Osteoblast (primary cell): ENCODE measurements around the gene TMEM181. TPM values are rescaled to one million over a fixed set of nuclear protein-coding genes. Genes with fewer than 3 reads are reported as not detected.
"Not testable (repeated sequence)": the region's sequence is repeated elsewhere in the genome, so short reads cannot be mapped to it uniquely, and the experiment has no call there.

Experiments
- DNase-seq: peaks from one replicate; pipeline ENCODE4 v3.0.0; 2011; ENCODE audit warnings: low spot score, mixed read lengths; ENCODE audit not compliant: insufficient read length; ENCODE audit errors: missing footprints
- H2AFZ ChIP-seq: 2 replicates; pipeline ENCODE4 v1.6.0; 2011; ENCODE audit warnings: mild to moderate bottlenecking, low read length
- H3K27ac ChIP-seq: 2 replicates; pipeline ENCODE4 v1.5.1; 2011; ENCODE audit warnings: mild to moderate bottlenecking, low read depth, low read length, moderate library complexity
- H3K27me3 ChIP-seq: 2 replicates; pipeline ENCODE4 v1.6.0; 2012; ENCODE audit warnings: mild to moderate bottlenecking, control low read depth, inconsistent platforms, low read length, moderate library complexity; ENCODE audit not compliant: insufficient read depth
- H3K36me3 ChIP-seq: 2 replicates; pipeline ENCODE4 v1.5.1; 2011; ENCODE audit warnings: mild to moderate bottlenecking, low read length, control low read depth, moderate library complexity; ENCODE audit not compliant: insufficient read depth
- H3K4me1 ChIP-seq: 2 replicates; pipeline ENCODE4 v1.5.1; 2011; ENCODE audit warnings: mild to moderate bottlenecking, low read length, control low read depth, moderate library complexity; ENCODE audit not compliant: insufficient read depth
- H3K4me2 ChIP-seq: 2 replicates; pipeline ENCODE4 v1.6.0; 2011; ENCODE audit warnings: mild to moderate bottlenecking, low read length; ENCODE audit not compliant: insufficient read depth
- H3K4me3 ChIP-seq: fragments of 200-600 bp; sonication (generic); 3 replicates; pipeline ENCODE4 v1.5.1; 2012; ENCODE audit warnings: mild to moderate bottlenecking, low read length, inconsistent platforms; ENCODE audit not compliant: insufficient read depth
- H3K79me2 ChIP-seq: 2 replicates; pipeline ENCODE4 v1.6.0; 2012; ENCODE audit warnings: mild to moderate bottlenecking, low read length, control low read depth, inconsistent platforms; ENCODE audit not compliant: insufficient read depth
- H3K9me3 ChIP-seq: 2 replicates; pipeline ENCODE4 v1.5.1; 2011; ENCODE audit warnings: low read depth, low read length, control low read depth
- H4K20me1 ChIP-seq: 2 replicates; pipeline ENCODE4 v1.6.0; 2012; ENCODE audit warnings: mild to moderate bottlenecking, low read length, control low read depth; ENCODE audit not compliant: insufficient read depth
- total RNA-seq: library from RNA; depleted of rRNA; stranded (reverse); fragments of >200 nt; gene quantifications from 2 replicates; pipeline ENCODE4 v1.2.3, GENCODE V29; 2012
- TF ChIP-seq, protein P1 (sequence below): IDR thresholded peaks from 2 replicates; pipeline ENCODE4 v1.5.1; 2011; ENCODE audit warnings: mild to moderate bottlenecking, low read depth, low read length, moderate library complexity; ENCODE audit errors: extremely low read depth

TMEM181 gene
- total RNA-seq, 1 donor = 43.8 TPM

DNA sequence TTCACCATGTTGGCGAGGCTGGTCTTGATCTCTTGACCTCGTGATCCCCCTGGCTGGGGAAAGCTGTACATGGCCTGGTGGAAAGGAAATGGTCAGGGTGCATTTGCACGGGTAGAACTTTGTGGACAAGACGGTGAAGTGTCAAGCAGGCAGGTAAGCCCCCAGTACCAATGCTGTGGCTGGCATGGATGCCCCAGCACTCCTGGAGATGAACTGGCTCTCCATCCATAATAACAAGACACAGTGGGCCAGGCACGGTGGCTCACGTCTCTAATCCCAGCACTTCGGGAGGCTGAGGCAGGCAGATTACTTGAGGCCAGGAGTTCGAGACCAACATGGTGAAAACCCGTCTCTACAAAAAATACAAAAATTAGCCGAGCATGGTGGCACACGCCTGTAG is 37.3 kb upstream of the TMEM181 start:
- Histone ChIP-seq H3K4me2 (no peak overlapping the region), H3K27me3 (peaks cover 10% of the 10 kb centered on the region), H3K27ac (no peak overlapping the region), H3K36me3 (no peaks in the 10 kb centered on the region), H3K79me2 (no peaks in the 10 kb centered on the region), H3K9me3 (no peaks in the 10 kb centered on the region), H4K20me1 (no peaks in the 10 kb centered on the region), H3K4me3 (no peak overlapping the region), H3K4me1 (peaks cover 10% of the 10 kb centered on the region), H2AFZ (no peak overlapping the region)
- DNase-seq = no peak
- TF ChIP-seq, protein P1, sequence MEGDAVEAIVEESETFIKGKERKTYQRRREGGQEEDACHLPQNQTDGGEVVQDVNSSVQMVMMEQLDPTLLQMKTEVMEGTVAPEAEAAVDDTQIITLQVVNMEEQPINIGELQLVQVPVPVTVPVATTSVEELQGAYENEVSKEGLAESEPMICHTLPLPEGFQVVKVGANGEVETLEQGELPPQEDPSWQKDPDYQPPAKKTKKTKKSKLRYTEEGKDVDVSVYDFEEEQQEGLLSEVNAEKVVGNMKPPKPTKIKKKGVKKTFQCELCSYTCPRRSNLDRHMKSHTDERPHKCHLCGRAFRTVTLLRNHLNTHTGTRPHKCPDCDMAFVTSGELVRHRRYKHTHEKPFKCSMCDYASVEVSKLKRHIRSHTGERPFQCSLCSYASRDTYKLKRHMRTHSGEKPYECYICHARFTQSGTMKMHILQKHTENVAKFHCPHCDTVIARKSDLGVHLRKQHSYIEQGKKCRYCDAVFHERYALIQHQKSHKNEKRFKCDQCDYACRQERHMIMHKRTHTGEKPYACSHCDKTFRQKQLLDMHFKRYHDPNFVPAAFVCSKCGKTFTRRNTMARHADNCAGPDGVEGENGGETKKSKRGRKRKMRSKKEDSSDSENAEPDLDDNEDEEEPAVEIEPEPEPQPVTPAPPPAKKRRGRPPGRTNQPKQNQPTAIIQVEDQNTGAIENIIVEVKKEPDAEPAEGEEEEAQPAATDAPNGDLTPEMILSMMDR = no peak

DNA sequence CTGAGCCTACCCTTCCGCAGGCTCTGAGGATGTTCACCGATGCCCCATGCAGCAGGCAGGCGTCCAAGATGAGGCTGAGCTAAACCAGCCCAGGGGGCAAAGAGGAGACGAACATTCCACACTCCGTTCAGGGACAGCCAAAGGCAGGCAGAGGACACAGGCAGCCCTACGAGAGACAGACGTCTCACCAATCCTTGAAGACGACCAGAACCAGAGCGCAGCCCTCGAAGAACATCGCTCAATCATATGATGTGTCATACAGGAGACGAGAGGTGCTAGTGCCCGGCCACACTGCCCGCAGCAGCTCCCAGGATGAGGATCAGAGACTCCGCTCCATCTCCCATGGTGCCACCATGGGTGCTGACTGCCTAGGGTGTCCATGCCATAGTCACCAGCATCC is 35.6 kb upstream of the TMEM181 start:
- no peak overlapping the region for H2AFZ ChIP-seq
- H3K9me3 ChIP-seq = no peaks in the 10 kb centered on the region
- H4K20me1 ChIP-seq = no peaks in the 10 kb centered on the region
- H3K27me3 ChIP-seq = peaks cover 7% of the 10 kb centered on the region
- H3K36me3 ChIP-seq = no peaks in the 10 kb centered on the region
- H3K27ac ChIP-seq = no peak overlapping the region
- H3K4me1 ChIP-seq = no peaks in the 10 kb centered on the region
- TF ChIP-seq, protein P1 = no peak
- peak; percentile 26 for DNase-seq
- H3K4me2 ChIP-seq = no peak overlapping the region
- no peaks in the 10 kb centered on the region for H3K79me2 ChIP-seq
- no peak overlapping the region for H3K4me3 ChIP-seq

DNA sequence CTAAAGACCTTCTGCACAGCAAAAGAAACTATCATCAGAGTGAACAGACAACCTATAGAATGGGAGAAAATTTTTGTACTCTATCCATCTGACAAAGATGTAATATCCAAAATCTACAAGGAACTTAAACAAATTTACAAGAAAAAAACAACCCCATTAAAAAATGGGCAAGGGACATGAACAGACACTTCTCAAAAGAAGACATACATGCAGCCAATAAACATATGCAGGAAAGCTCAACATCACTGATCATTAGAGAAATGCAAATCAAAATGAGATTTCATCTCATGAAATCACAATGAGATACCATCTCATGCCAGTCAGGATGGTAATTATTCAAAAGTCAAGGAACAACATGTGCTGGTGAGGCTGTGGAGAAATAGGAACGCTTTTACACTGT is 32.0 kb upstream of the TMEM181 start:
- H3K4me2 ChIP-seq, H3K4me1 ChIP-seq, H3K36me3 ChIP-seq, H3K27me3 ChIP-seq, DNase-seq, H4K20me1 ChIP-seq, H3K4me3 ChIP-seq, H3K27ac ChIP-seq, H3K9me3 ChIP-seq, H2AFZ ChIP-seq, H3K79me2 ChIP-seq: not testable (repeated sequence)

DNA sequence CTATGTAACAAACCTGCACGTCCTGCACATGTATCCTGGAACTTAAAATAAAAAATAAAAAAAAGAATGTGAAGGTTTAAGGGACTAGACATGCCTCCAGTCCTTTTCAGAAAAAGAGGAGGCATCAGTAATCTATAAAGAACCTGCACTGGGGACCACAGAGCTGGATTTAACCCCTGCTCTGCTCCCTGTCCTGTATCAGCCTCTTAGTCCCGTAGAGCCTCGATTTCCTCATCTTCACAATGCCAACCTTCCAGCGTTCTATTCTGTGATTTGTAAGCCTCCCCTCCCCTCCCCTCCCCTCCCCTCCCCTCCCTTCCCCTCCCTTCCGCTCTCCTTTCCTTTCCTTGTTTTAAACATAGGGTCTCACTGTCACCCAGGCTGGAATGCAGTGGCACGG is 31.1 kb upstream of the TMEM181 start:
- H3K9me3 ChIP-seq = no peaks in the 10 kb centered on the region
- H3K27me3 ChIP-seq = peaks cover 7% of the 10 kb centered on the region
- no peak overlapping the region for H3K4me2 ChIP-seq
- no peak overlapping the region for H3K4me3 ChIP-seq
- TF ChIP-seq, protein P1 = no peak
- no peak overlapping the region for H3K27ac ChIP-seq
- no peaks in the 10 kb centered on the region for H3K36me3 ChIP-seq
- H3K79me2 ChIP-seq = no peaks in the 10 kb centered on the region
- H3K4me1 ChIP-seq = no peaks in the 10 kb centered on the region
- no peaks in the 10 kb centered on the region for H4K20me1 ChIP-seq
- H2AFZ ChIP-seq = no peak overlapping the region
- DNase-seq = no peak

DNA sequence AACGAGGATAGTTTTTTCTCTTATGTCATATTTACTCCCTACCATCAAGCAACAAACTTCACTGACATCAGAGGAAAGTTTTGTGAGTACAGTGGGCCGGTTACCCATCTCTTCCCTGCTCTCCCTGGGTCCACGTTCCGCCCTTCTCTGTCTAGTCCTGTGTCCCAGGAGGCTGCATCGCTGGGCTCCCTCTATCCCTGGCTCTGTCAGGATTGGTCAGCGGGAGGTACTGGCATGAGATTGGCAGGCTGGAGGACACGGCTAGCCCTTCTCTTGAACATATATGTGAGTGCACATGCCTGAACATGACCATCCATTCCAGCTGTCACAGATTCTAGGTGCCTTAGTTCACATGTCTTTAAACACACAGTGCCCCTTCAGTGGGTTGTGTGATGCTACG is 30.3 kb upstream of the TMEM181 start:
- no peak for DNase-seq
- TF ChIP-seq, protein P1 = no peak
- H4K20me1 ChIP-seq = no peaks in the 10 kb centered on the region
- no peak overlapping the region for H3K4me3 ChIP-seq
- H3K4me1 ChIP-seq = no peaks in the 10 kb centered on the region
- H3K36me3 ChIP-seq = no peaks in the 10 kb centered on the region
- no peak overlapping the region for H2AFZ ChIP-seq
- H3K4me2 ChIP-seq = no peak overlapping the region
- peaks cover 5% of the 10 kb centered on the region for H3K27me3 ChIP-seq
- no peak overlapping the region for H3K27ac ChIP-seq
- no peaks in the 10 kb centered on the region for H3K9me3 ChIP-seq
- no peaks in the 10 kb centered on the region for H3K79me2 ChIP-seq
